WTC11 (cell line): Measurements from ENCODE around the gene TARBP1. TPM values are rescaled to one million over a fixed set of nuclear protein-coding genes. Genes with fewer than 3 reads are reported as not detected.

Experiments used
- ATAC-seq: fragments of 200-7000 bp; cut with Tn5 transposase; 2 replicates; pipeline ENCODE4 v1.10.0; 2021; ENCODE audit warnings: mild to moderate bottlenecking, moderate library complexity
- CTCF ChIA-PET: fragments of 300-600 bp; sonication (Branson Sonifier 250); formaldehyde crosslinking; loops from one replicate; lab custom pipeline; 2021; ENCODE audit warnings: antibody characterized with exemption; lab: Charles Lee
- POLR2A ChIA-PET: fragments of 350-600 bp; sonication (Branson Sonifier 250); formaldehyde crosslinking; loops from one replicate; lab custom pipeline; 2021; ENCODE audit warnings: antibody characterized with exemption; lab: Charles Lee
- DNase-seq: peaks from one replicate; pipeline ENCODE4 v3.0.0; 2021; ENCODE audit warnings: low spot score
- H3K27ac Mint-ChIP-seq: 2 replicates; pipeline ENCODE4 v1.8.0; 2021; ENCODE audit warnings: mixed read lengths
- H3K27me3 Mint-ChIP-seq: 2 replicates; pipeline ENCODE4 v1.8.0; 2021; ENCODE audit warnings: low read depth, mild to moderate bottlenecking, moderate library complexity, mixed read lengths
- H3K36me3 Mint-ChIP-seq: 2 replicates; pipeline ENCODE4 v1.8.0; 2021; ENCODE audit warnings: mixed read lengths
- H3K4me1 Mint-ChIP-seq: 2 replicates; pipeline ENCODE4 v1.8.0; 2022; ENCODE audit warnings: mixed read lengths
- H3K4me3 Mint-ChIP-seq: 2 replicates; pipeline ENCODE4 v1.8.0; 2021; ENCODE audit warnings: mild to moderate bottlenecking, moderate library complexity, mixed read lengths
- H3K9me3 Mint-ChIP-seq: 2 replicates; pipeline ENCODE4 v1.8.0; 2021; ENCODE audit warnings: mixed read lengths
- CDX4 ChIP-seq: fragments of 250-450 bp; sonication (Bioruptor Pico); IDR thresholded peaks from 2 replicates; pipeline ENCODE4 v1.9.0; 2021; ENCODE audit warnings: moderate library complexity, mild to moderate bottlenecking, inconsistent platforms, borderline replicate concordance
- CREB1 ChIP-seq: sonication (generic); formaldehyde crosslinking; IDR thresholded peaks from 2 replicates; pipeline ENCODE4 v1.8.0; 2023; ENCODE audit warnings: mild to moderate bottlenecking, missing genetic modification reagents
- ELF4 ChIP-seq: sonication (generic); formaldehyde crosslinking; IDR thresholded peaks from 2 replicates; pipeline ENCODE4 v1.8.1; 2022; ENCODE audit warnings: low read depth, mild to moderate bottlenecking, moderate library complexity, missing genetic modification reagents
- FOXP1 ChIP-seq: sonication (generic); formaldehyde crosslinking; IDR thresholded peaks from 2 replicates; pipeline ENCODE4 v1.8.0; 2022; ENCODE audit warnings: missing genetic modification reagents, mild to moderate bottlenecking, moderate library complexity, borderline replicate concordance
- GTF2I ChIP-seq: fragments of 250-450 bp; sonication (Bioruptor Pico); conservative IDR thresholded peaks from 2 replicates; pipeline ENCODE4 v1.4.0; 2021; ENCODE audit warnings: mild to moderate bottlenecking
- MXD4 ChIP-seq: fragments of 250-450 bp; sonication (Bioruptor Pico); IDR thresholded peaks from 2 replicates; pipeline ENCODE4 v1.8.0; 2021; ENCODE audit warnings: mild to moderate bottlenecking, moderate library complexity, borderline replicate concordance
- NR2C2 ChIP-seq: sonication (generic); formaldehyde crosslinking; IDR thresholded peaks from 2 replicates; pipeline ENCODE4 v1.8.0; 2022; ENCODE audit warnings: mild to moderate bottlenecking, missing genetic modification reagents
- RORB ChIP-seq: fragments of 250-450 bp; sonication (Bioruptor Pico); IDR thresholded peaks from 2 replicates; pipeline ENCODE4 v1.9.0; 2021; ENCODE audit warnings: mild to moderate bottlenecking
- SMAD4 ChIP-seq: sonication (generic); formaldehyde crosslinking; IDR thresholded peaks from 2 replicates; pipeline ENCODE4 v1.8.0; 2022; ENCODE audit warnings: mild to moderate bottlenecking, missing genetic modification reagents
- ZNF121 ChIP-seq: sonication (generic); formaldehyde crosslinking; IDR thresholded peaks from 2 replicates; pipeline ENCODE4 v1.8.0; 2023; ENCODE audit warnings: missing genetic modification reagents
- ZNF281 ChIP-seq: sonication (generic); formaldehyde crosslinking; IDR thresholded peaks from 2 replicates; pipeline ENCODE4 v1.8.0; 2023; ENCODE audit warnings: mild to moderate bottlenecking, missing genetic modification reagents
- ZNF317 ChIP-seq: sonication (generic); formaldehyde crosslinking; IDR thresholded peaks from 2 replicates; pipeline ENCODE4 v1.8.1; 2023; ENCODE audit warnings: low read depth, mild to moderate bottlenecking, moderate library complexity, missing genetic modification reagents, borderline replicate concordance
- ZNF512 ChIP-seq: sonication (generic); formaldehyde crosslinking; IDR thresholded peaks from 2 replicates; pipeline ENCODE4 v1.8.1; 2022; ENCODE audit warnings: missing genetic modification reagents, borderline replicate concordance
- ZNF671 ChIP-seq: fragments of 250-450 bp; sonication (Bioruptor Pico); IDR thresholded peaks from 2 replicates; pipeline ENCODE4 v1.8.0; 2021; ENCODE audit warnings: mild to moderate bottlenecking
- total RNA-seq: library from RNA; stranded (reverse); gene quantifications from 3 replicates; pipeline ENCODE4 v1.2.3, GENCODE V29; 2021
- TF ChIP-seq, protein P1 (sequence below): sonication (generic); formaldehyde crosslinking; IDR thresholded peaks from 2 replicates; pipeline ENCODE4 v1.8.1; 2023; ENCODE audit warnings: mild to moderate bottlenecking, missing genetic modification reagents, moderate library complexity
- TF ChIP-seq, protein P2 (sequence below): sonication (generic); formaldehyde crosslinking; IDR thresholded peaks from 2 replicates; pipeline ENCODE4 v1.8.0; 2023; ENCODE audit warnings: missing genetic modification reagents
- TF ChIP-seq, protein P3 (sequence below): fragments of 250-450 bp; sonication (Bioruptor Pico); IDR thresholded peaks from 2 replicates; pipeline ENCODE4 v1.8.0; 2021; ENCODE audit warnings: mild to moderate bottlenecking
- TF ChIP-seq, protein P4 (sequence below): sonication (generic); formaldehyde crosslinking; IDR thresholded peaks from 2 replicates; pipeline ENCODE4 v1.8.1; 2023; ENCODE audit warnings: mild to moderate bottlenecking, missing genetic modification reagents, moderate library complexity

Gene TARBP1
- total RNA-seq, 1 experiment from 2014 or later = 24.0 TPM

- peak overlapping the region; percentile 98 for H3K4me3 Mint-ChIP-seq
- H3K27me3 Mint-ChIP-seq = no peaks in the 10 kb centered on the region
- CTCF ChIA-PET = interaction anchor here (0.9 to 1.9 kb wide), 7 partner anchors 47 to 719 kb away, joined by 3 to 12 read pairs (median 4); no protein-coding TSS in a partner anchor
- peaks cover 12% of the 10 kb centered on the region for H3K4me1 Mint-ChIP-seq
- TF ChIP-seq RORB (CRISPR knock-in tag) = no peak
- no peak for TF ChIP-seq GTF2I (CRISPR knock-in tag)
- no peak for TF ChIP-seq ZNF317 (CRISPR knock-in tag)
- TF ChIP-seq ZNF512 (CRISPR knock-in tag) = no peak
- no peak for TF ChIP-seq CDX4 (CRISPR knock-in tag)
- no peak for TF ChIP-seq NR2C2
- TF ChIP-seq, protein P1, sequence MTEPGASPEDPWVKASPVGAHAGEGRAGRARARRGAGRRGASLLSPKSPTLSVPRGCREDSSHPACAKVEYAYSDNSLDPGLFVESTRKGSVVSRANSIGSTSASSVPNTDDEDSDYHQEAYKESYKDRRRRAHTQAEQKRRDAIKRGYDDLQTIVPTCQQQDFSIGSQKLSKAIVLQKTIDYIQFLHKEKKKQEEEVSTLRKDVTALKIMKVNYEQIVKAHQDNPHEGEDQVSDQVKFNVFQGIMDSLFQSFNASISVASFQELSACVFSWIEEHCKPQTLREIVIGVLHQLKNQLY (CRISPR knock-in tag) = no peak
- no peak for TF ChIP-seq ZNF121 (CRISPR knock-in tag)
- TF ChIP-seq, protein P2, sequence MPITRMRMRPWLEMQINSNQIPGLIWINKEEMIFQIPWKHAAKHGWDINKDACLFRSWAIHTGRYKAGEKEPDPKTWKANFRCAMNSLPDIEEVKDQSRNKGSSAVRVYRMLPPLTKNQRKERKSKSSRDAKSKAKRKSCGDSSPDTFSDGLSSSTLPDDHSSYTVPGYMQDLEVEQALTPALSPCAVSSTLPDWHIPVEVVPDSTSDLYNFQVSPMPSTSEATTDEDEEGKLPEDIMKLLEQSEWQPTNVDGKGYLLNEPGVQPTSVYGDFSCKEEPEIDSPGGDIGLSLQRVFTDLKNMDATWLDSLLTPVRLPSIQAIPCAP (CRISPR knock-in tag) = no peak
- no peak for TF ChIP-seq ZNF671 (CRISPR knock-in tag)
- TF ChIP-seq ELF4 (CRISPR knock-in tag) = no peak
- TF ChIP-seq, protein P3, sequence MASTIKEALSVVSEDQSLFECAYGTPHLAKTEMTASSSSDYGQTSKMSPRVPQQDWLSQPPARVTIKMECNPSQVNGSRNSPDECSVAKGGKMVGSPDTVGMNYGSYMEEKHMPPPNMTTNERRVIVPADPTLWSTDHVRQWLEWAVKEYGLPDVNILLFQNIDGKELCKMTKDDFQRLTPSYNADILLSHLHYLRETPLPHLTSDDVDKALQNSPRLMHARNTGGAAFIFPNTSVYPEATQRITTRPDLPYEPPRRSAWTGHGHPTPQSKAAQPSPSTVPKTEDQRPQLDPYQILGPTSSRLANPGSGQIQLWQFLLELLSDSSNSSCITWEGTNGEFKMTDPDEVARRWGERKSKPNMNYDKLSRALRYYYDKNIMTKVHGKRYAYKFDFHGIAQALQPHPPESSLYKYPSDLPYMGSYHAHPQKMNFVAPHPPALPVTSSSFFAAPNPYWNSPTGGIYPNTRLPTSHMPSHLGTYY (CRISPR knock-in tag) = no peak
- no peak for TF ChIP-seq SMAD4 (CRISPR knock-in tag)
- no peak for TF ChIP-seq FOXP1 (CRISPR knock-in tag)
- TF ChIP-seq MXD4 (CRISPR knock-in tag) = no peak
- TF ChIP-seq ZNF281 (CRISPR knock-in tag) = no peak
- TF ChIP-seq CREB1 = no peak
- TF ChIP-seq, protein P4, sequence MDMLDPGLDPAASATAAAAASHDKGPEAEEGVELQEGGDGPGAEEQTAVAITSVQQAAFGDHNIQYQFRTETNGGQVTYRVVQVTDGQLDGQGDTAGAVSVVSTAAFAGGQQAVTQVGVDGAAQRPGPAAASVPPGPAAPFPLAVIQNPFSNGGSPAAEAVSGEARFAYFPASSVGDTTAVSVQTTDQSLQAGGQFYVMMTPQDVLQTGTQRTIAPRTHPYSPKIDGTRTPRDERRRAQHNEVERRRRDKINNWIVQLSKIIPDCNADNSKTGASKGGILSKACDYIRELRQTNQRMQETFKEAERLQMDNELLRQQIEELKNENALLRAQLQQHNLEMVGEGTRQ (CRISPR knock-in tag) = no peak
- H3K36me3 Mint-ChIP-seq = peaks cover 32% of the 10 kb centered on the region
- no peak for DNase-seq
- POLR2A ChIA-PET = interaction anchor here (0.6 to 0.7 kb wide), 3 partner anchors 30 to 996 kb away, joined by 3 read pairs; no protein-coding TSS in a partner anchor
- 0 out of 2 replicates have a peak overlapping the region, but pooled peaks have one; percentile 65 for H3K27ac Mint-ChIP-seq
- H3K9me3 Mint-ChIP-seq = no peaks in the 10 kb centered on the region
- ATAC-seq = no peak
Measured at GRCh38 chr1:234373959-234374254, 105.1 kb downstream of the TARBP1 start.
